Body of pancreas (tissue), 4 donors: Measurements from ENCODE around the gene STXBP1.

Experiments used
- CTCF ChIP-seq, 7 experiments: fragments of 450-650 bp in 4 of 7; fragments of 200-600 bp in 3 of 7; sonication (generic) in 3 of 7; IDR thresholded peaks; one replicate each; pipeline ENCODE4 v1.5.1; 2016 to 2019; ENCODE audit warnings: antibody characterized with exemption in 7 of 7
- POLR2A ChIP-seq, 3 donors: fragments of 450-650 bp; IDR thresholded peaks; one replicate each; pipeline ENCODE4 v1.6.1; 2016; ENCODE audit warnings: antibody characterized with exemption in 3 of 3, mild to moderate bottlenecking in 2 of 3

DNA sequence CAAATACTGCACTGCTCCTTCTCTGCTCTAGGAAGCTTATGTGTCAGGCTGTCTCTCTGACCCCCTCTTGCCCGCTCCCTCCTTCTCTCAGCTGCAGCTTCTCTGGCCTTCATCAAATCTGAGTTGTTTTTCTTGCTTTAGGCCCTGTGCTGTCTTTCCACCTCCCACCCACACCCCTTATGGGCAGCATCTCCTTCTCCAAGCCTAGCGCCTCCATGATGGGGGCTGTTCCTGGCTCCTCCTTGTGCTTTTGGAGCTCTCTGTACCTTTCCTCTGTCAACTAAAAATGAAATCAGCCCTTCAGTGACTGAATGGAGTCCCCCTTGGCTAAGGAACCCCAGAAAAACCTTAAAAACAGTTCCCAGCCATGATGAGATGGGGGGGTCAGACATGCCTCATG lies 88.1 kb downstream of the STXBP1 start:
- TF ChIP-seq CTCF (IDR thresholded peaks at IDR 0.05) = no peak
- TF ChIP-seq POLR2A (IDR thresholded peaks at IDR 0.05) = no peak
